CD8-positive, alpha-beta memory T cell (primary cell): ENCODE measurements around the gene CEP85. TPM values are rescaled to one million over a fixed set of nuclear protein-coding genes. Genes with fewer than 3 reads are reported as not detected.

Source experiments
- CTCF ChIA-PET: fragments of 350-600 bp; sonication (Branson Sonifier 250); formaldehyde crosslinking; loops from one replicate; lab custom pipeline; 2021; ENCODE audit warnings: antibody characterized with exemption; lab: Charles Lee
- POLR2A ChIA-PET: fragments of 350-600 bp; sonication (Branson Sonifier 250); formaldehyde crosslinking; loops from one replicate; lab custom pipeline; 2021; ENCODE audit warnings: antibody characterized with exemption; lab: Charles Lee
- DNase-seq, 5 donors: peaks; one replicate each; pipeline versions ENCODE4 v3.0.0 to v3.0.0-alpha.2; 2020 to 2022; ENCODE audit warnings: mixed read lengths in 1 of 5
- H3K27ac ChIP-seq: one replicate; pipeline ENCODE4 v1.7.0; 2013; ENCODE audit warnings: low read depth, mild to moderate bottlenecking, low read length, moderate library complexity
- H3K27me3 ChIP-seq: 2 replicates; pipeline ENCODE4 v1.7.0; 2013; ENCODE audit warnings: low read length, mild to moderate bottlenecking; ENCODE audit not compliant: insufficient read depth, poor library complexity, severe bottlenecking
- H3K36me3 ChIP-seq: 2 replicates; pipeline ENCODE4 v1.7.0; 2013; ENCODE audit warnings: mild to moderate bottlenecking, low read length, moderate library complexity; ENCODE audit not compliant: insufficient read depth
- H3K4me1 ChIP-seq: 2 replicates; pipeline ENCODE4 v1.7.0; 2013; ENCODE audit warnings: mild to moderate bottlenecking, low read length, moderate library complexity; ENCODE audit not compliant: insufficient read depth
- H3K4me3 ChIP-seq: 2 replicates; pipeline ENCODE4 v1.7.0; 2013; ENCODE audit warnings: mild to moderate bottlenecking, low read length
- H3K9me3 ChIP-seq: 2 replicates; pipeline ENCODE4 v1.7.0; 2013; ENCODE audit warnings: mild to moderate bottlenecking, low read length
- H3K27ac Mint-ChIP-seq, 8 donors: one replicate each; pipeline ENCODE4 v1.8.0; 2020 to 2021; ENCODE audit warnings: mixed read lengths in 8 of 8, mild to moderate bottlenecking in 6 of 8, inconsistent platforms in 3 of 8, moderate library complexity in 3 of 8
- H3K27me3 Mint-ChIP-seq, 2 donors: one replicate each; pipeline ENCODE4 v1.8.0; 2020 to 2021; ENCODE audit warnings: mixed read lengths in 2 of 2, mild to moderate bottlenecking in 1 of 2, moderate library complexity in 1 of 2
- H3K36me3 Mint-ChIP-seq, 3 donors: one replicate each; pipeline ENCODE4 v1.8.0; 2020 to 2021; ENCODE audit warnings: mixed read lengths in 3 of 3, inconsistent platforms in 1 of 3, mild to moderate bottlenecking in 1 of 3
- H3K4me1 Mint-ChIP-seq, 3 donors: one replicate each; pipeline ENCODE4 v1.8.0; 2020 to 2021; ENCODE audit warnings: mixed read lengths in 3 of 3, inconsistent platforms in 1 of 3, mild to moderate bottlenecking in 1 of 3
- H3K4me3 Mint-ChIP-seq, 7 donors: one replicate each; pipeline ENCODE4 v1.8.0; 2020 to 2021; ENCODE audit warnings: mixed read lengths in 7 of 7, mild to moderate bottlenecking in 6 of 7, moderate library complexity in 4 of 7, inconsistent platforms in 2 of 7
- H3K9me3 Mint-ChIP-seq, 5 donors: one replicate each; pipeline ENCODE4 v1.8.0; 2020 to 2022; ENCODE audit warnings: mixed read lengths in 5 of 5, mild to moderate bottlenecking in 3 of 5, moderate library complexity in 2 of 5, inconsistent platforms in 1 of 5
- polyA plus RNA-seq: library from polyadenylated mRNA; unstranded; fragments of 300-500 nt; fragmentation: Illumina TruSeq; gene quantifications from one replicate; pipeline ENCODE4 v1.2.3, GENCODE V29; 2021
- total RNA-seq, 2 experiments: library from RNA; stranded (reverse); gene quantifications; one replicate each; pipeline ENCODE4 v1.2.3, GENCODE V29; 2021

CEP85 gene
- total and polyA plus RNA-seq, 3 experiments from 2014 or later = 7.7 to 29.7 (median 28.8) TPM

- CTCF ChIA-PET = interaction anchor here (1.2 to 21.9 kb wide), 8 partner anchors 7 to 134 kb away, joined by 3 to 840 read pairs (median 24); partner anchors contain the start of genes C1orf232, CD52, CEP85 and UBXN11
- Mint-ChIP-seq H3K4me3 (peak overlapping the region; percentile 68 to 94 (median 87)), H3K36me3 (peaks cover 8 to 46% (median 9%) of the 10 kb centered on the region in 3 donors), H3K9me3 (no peaks in the 10 kb centered on the region), H3K27me3 (no peaks in the 10 kb centered on the region), H3K4me1 (peaks cover 80 to 92% (median 85%) of the 10 kb centered on the region in 3 donors), H3K27ac (peak overlapping the region; percentile 92 to 100 (median 99))
- POLR2A ChIA-PET = interaction anchor here (10.6 kb wide), 1 partner anchor 36 kb away, joined by 287 read pairs; the partner anchor contains the start of gene CD52
- no peak for DNase-seq
- Histone ChIP-seq H3K9me3 (no peaks in the 10 kb centered on the region), H3K27ac (peak overlapping the region; percentile 60), H3K4me3 (no peak overlapping the region), H3K4me1 (peaks cover 91% of the 10 kb centered on the region), H3K36me3 (no peaks in the 10 kb centered on the region), H3K27me3 (no peaks in the 10 kb centered on the region)
These were observed 49.4 kb downstream of the CEP85 start for GRCh38 chr1:26283279-26283853.

DNA sequence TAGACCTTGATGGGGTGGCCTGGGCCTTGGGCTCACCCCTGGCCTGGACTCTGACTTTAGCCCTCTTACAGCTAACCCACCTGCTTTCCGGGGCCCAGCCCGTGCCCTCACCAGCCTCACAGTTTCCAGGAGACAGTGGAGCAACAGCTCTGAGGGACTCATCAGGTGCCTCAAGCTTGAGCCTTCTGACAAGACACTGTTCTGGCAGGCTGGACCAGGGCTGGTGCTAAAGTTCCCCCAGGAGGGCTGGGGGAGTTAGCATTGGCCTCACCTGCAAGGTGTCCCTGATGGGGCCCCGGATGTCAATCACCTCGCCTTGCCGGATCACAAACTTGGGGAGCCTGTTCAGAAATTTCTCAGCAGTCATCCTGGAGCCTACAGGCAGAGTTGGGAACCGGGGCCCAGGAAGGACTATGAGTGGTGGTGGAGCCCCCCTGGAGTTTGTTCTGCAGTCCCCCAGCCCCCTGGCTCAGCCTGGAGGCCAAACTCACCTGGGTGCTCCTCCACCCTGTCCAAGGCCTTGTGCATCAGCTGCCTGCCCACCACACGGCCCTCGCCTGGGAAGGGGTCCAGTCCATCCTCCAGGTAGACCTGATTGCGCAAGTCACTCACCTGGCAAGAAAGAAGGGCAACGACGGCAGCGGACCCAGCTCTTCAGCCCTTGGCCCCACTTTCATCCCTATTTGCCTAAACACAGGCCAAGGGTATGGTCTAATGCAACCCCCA, 50.0 kb downstream of the CEP85 start:
- no peaks in the 10 kb centered on the region for H3K27me3 ChIP-seq
- peak overlapping the region; percentile 92 to 100 (median 99) for H3K27ac Mint-ChIP-seq
- POLR2A ChIA-PET = interaction anchor here (0.6 to 10.6 kb wide), 12 partner anchors 8 to 188 kb away, joined by 3 to 287 read pairs (median 3); partner anchors contain the start of genes CD52 and UBXN11
- no peak for DNase-seq
- H3K4me1 ChIP-seq = peaks cover 91% of the 10 kb centered on the region
- CTCF ChIA-PET = interaction anchor here (0.9 to 21.9 kb wide), 20 partner anchors 8 to 133 kb away, joined by 3 to 840 read pairs (median 8); partner anchors contain the start of genes C1orf232, CD52, CEP85 and UBXN11
- H3K9me3 Mint-ChIP-seq = no peaks in the 10 kb centered on the region
- H3K4me3 Mint-ChIP-seq = peak overlapping the region; percentile 68 to 94 (median 87)
- H3K36me3 ChIP-seq = no peaks in the 10 kb centered on the region
- peaks cover 81 to 92% (median 85%) of the 10 kb centered on the region in 3 donors for H3K4me1 Mint-ChIP-seq
- peak overlapping the region; percentile 60 for H3K27ac ChIP-seq
- H3K9me3 ChIP-seq = no peaks in the 10 kb centered on the region
- H3K36me3 Mint-ChIP-seq = peaks cover 8 to 46% (median 9%) of the 10 kb centered on the region in 3 donors
- no peaks in the 10 kb centered on the region for H3K27me3 Mint-ChIP-seq
- H3K4me3 ChIP-seq = peak overlapping the region; percentile 60

GRCh38 chr1:26284597-26285347, 50.8 kb downstream of the CEP85 start:
- DNase-seq = peak; percentile 86 to 97 (median 91)
- Mint-ChIP-seq H3K9me3 (no peaks in the 10 kb centered on the region), H3K27ac (peak overlapping the region; percentile 92 to 100 (median 99)), H3K36me3 (peaks cover 8 to 43% (median 9%) of the 10 kb centered on the region in 3 donors), H3K4me1 (peaks cover 84 to 93% (median 87%) of the 10 kb centered on the region in 3 donors), H3K4me3 (peak overlapping the region; percentile 68 to 94 (median 87)), H3K27me3 (no peaks in the 10 kb centered on the region)
- Histone ChIP-seq H3K4me1 (peaks cover 93% of the 10 kb centered on the region), H3K4me3 (peak overlapping the region; percentile 60), H3K27ac (peak overlapping the region; percentile 60), H3K9me3 (no peaks in the 10 kb centered on the region), H3K36me3 (no peaks in the 10 kb centered on the region), H3K27me3 (no peaks in the 10 kb centered on the region)
- ChIA-PET CTCF (interaction anchor here (0.9 to 21.9 kb wide), 24 partner anchors 9 to 147 kb away, joined by 3 to 840 read pairs (median 6); partner anchors contain the start of genes C1orf232, CD52, CEP85 and DHDDS), POLR2A (interaction anchor here (0.5 to 10.6 kb wide), 14 partner anchors 9 to 1336 kb away, joined by 3 to 287 read pairs (median 4); partner anchors contain the start of genes CD52 and UBXN11)

GRCh38 chr1:26285366-26286063, 51.5 kb downstream of the CEP85 start:
- POLR2A ChIA-PET = interaction anchor here (0.5 to 10.6 kb wide), 11 partner anchors 8 to 217 kb away, joined by 3 to 287 read pairs (median 6); partner anchors contain the start of genes CD52 and UBXN11
- Mint-ChIP-seq H3K27me3 (no peaks in the 10 kb centered on the region), H3K4me3 (peak overlapping the region in 5 of 7 donors; percentile 19 to 94 (median 87)), H3K36me3 (peaks cover 7 to 39% (median 8%) of the 10 kb centered on the region in 3 donors), H3K27ac (peak overlapping the region; percentile 92 to 100 (median 99)), H3K9me3 (no peaks in the 10 kb centered on the region), H3K4me1 (peaks cover 90 to 98% (median 95%) of the 10 kb centered on the region in 3 donors)
- no peak for DNase-seq
- peaks cover 99% of the 10 kb centered on the region for H3K4me1 ChIP-seq
- H3K9me3 ChIP-seq = no peaks in the 10 kb centered on the region
- no peaks in the 10 kb centered on the region for H3K27me3 ChIP-seq
- H3K36me3 ChIP-seq = no peaks in the 10 kb centered on the region
- peak overlapping the region; percentile 60 for H3K27ac ChIP-seq
- CTCF ChIA-PET = interaction anchor here (0.5 to 21.9 kb wide), 21 partner anchors 8 to 593 kb away, joined by 3 to 840 read pairs (median 6); partner anchors contain the start of genes CD52, CEP85, DHDDS and UBXN11
- peak overlapping the region; percentile 40 for H3K4me3 ChIP-seq

GRCh38 chr1:26286064-26286416, 52.0 kb downstream of the CEP85 start:
- Mint-ChIP-seq H3K4me3 (peak overlapping the region in 5 of 7 donors; percentile 19 to 85 (median 42)), H3K9me3 (no peaks in the 10 kb centered on the region), H3K4me1 (peaks cover 91 to 99% (median 98%) of the 10 kb centered on the region in 3 donors), H3K27ac (peak overlapping the region; percentile 92 to 99 (median 98)), H3K27me3 (no peaks in the 10 kb centered on the region), H3K36me3 (peaks cover 6 to 35% (median 6%) of the 10 kb centered on the region in 3 donors)
- POLR2A ChIA-PET = interaction anchor here (0.5 to 10.6 kb wide), 7 partner anchors 8 to 216 kb away, joined by 3 to 287 read pairs (median 7); partner anchors contain the start of genes CD52 and UBXN11
- peak overlapping the region; percentile 40 for H3K4me3 ChIP-seq
- H3K27me3 ChIP-seq = no peaks in the 10 kb centered on the region
- peaks cover 99% of the 10 kb centered on the region for H3K4me1 ChIP-seq
- peak overlapping the region; percentile 60 for H3K27ac ChIP-seq
- CTCF ChIA-PET = interaction anchor here (0.5 to 21.9 kb wide), 15 partner anchors 10 to 592 kb away, joined by 3 to 840 read pairs (median 22); partner anchors contain the start of genes CD52, CEP85, DHDDS and UBXN11
- no peaks in the 10 kb centered on the region for H3K9me3 ChIP-seq
- no peaks in the 10 kb centered on the region for H3K36me3 ChIP-seq
- DNase-seq = no peak

DNA sequence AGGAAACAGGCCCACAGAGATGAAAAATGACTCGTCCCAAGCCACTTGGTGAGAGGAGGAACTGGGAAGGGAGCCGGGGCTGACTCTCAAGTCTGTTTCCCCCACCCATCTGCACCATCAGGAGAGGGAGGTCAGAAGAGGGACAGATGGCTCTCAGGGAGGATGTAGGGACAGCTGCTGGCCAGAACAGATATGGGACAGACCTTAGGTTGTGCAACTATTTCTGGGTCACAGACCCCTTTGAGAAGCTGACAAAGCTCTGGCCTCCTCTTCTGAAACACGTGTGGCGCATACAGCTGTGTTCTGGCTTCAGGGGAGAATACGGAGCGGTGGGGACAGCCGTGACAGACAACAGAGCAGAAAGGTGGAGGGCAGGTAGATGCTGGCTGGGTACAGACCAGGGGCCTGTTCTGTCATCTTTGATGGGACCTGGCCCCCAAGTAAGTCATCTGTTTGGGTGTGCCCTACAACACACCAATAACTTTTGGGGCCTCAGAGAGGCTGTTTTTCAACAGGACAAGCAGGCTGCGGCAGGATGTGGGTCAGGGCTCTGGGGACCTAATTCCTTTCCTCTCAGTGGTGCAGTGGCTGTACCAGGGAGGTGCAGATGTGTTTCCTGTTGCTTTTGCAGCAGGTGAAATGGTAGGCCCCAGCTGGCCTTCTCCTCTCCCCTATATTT, 53.2 kb downstream of the CEP85 start:
- peak overlapping the region; percentile 60 for H3K27ac ChIP-seq
- peaks cover 100% of the 10 kb centered on the region for H3K4me1 ChIP-seq
- POLR2A ChIA-PET = interaction anchor here (0.9 to 10.6 kb wide), 5 partner anchors 8 to 91 kb away, joined by 3 to 287 read pairs (median 27); partner anchors contain the start of genes CD52, SH3BGRL3 and UBXN11
- no peaks in the 10 kb centered on the region for H3K27me3 ChIP-seq
- H3K9me3 ChIP-seq = no peaks in the 10 kb centered on the region
- H3K36me3 ChIP-seq = no peaks in the 10 kb centered on the region
- CTCF ChIA-PET = interaction anchor here (1.4 to 21.9 kb wide), 11 partner anchors 10 to 130 kb away, joined by 3 to 840 read pairs (median 27); partner anchors contain the start of genes CD52, CEP85 and UBXN11
- Mint-ChIP-seq H3K4me1 (peaks cover 92 to 100% (median 99%) of the 10 kb centered on the region in 3 donors), H3K4me3 (peak overlapping the region; percentile 32 to 85 (median 77)), H3K36me3 (peaks cover 0 to 24% (median 2%) of the 10 kb centered on the region in 3 donors), H3K27me3 (no peaks in the 10 kb centered on the region), H3K9me3 (no peaks in the 10 kb centered on the region), H3K27ac (peak overlapping the region; percentile 92 to 99 (median 98))
- peak overlapping the region; percentile 49 for H3K4me3 ChIP-seq
- peak; percentile 61 to 88 (median 82) for DNase-seq
